A549 (cell line): ENCODE results near the gene AMMECR1. TPM values are rescaled to one million over a fixed set of nuclear protein-coding genes. Genes with fewer than 3 reads are reported as not detected.

Experiments
- ATAC-seq, 2 experiments: fragments of 200-7000 bp in 1 of 2; fragments of >200 bp in 1 of 2; cut with Nextera tagmentation in 1 of 2; cut with Tn5 transposase in 1 of 2; 3 replicates each; pipeline versions ENCODE4 v1.8.0 to v1.9.1; 2018 to 2020; ENCODE audit warnings: mild to moderate bottlenecking in 1 of 2, moderate library complexity in 1 of 2
- CTCF ChIA-PET: fragments of 300-600 bp; sonication (Branson Sonifier 250); formaldehyde crosslinking; extraction: SDS; loops from one replicate; lab custom pipeline; 2021; ENCODE audit warnings: antibody characterized with exemption, inconsistent platforms; lab: Yijun Ruan, JAX
- POLR2A ChIA-PET: fragments of 350-600 bp; formaldehyde crosslinking; extraction: SDS; loops from one replicate; lab custom pipeline; 2021; ENCODE audit warnings: antibody characterized with exemption, inconsistent platforms; lab: Yijun Ruan, JAX
- DNase-seq, 2 experiments: peaks; one replicate each; pipeline versions ENCODE4 v3.0.0 to v3.0.0-alpha.2; 2011 to 2016; ENCODE audit warnings: low read depth in 1 of 2, low spot score in 1 of 2
- FAIRE-seq: peaks from 2 replicates; lab custom pipeline; 2011; peaks lifted over from hg19 to GRCh38; lab: Jason Lieb, UNC
- H3K27ac ChIP-seq, 2 experiments: fragments of >200 bp; sonication (Bioruptor Twin); formaldehyde crosslinking; 3 replicates each; pipeline ENCODE4 v1.5.1; 2016 to 2017
- H3K4me1 ChIP-seq: fragments of >200 bp; sonication (Bioruptor Twin); formaldehyde crosslinking; 3 replicates; pipeline ENCODE4 v1.6.1; 2016
- H3K4me2 ChIP-seq: fragments of >200 bp; sonication (Bioruptor Twin); formaldehyde crosslinking; 3 replicates; pipeline ENCODE4 v1.6.1; 2016
- H3K4me3 ChIP-seq: fragments of >200 bp; sonication (Bioruptor Twin); formaldehyde crosslinking; 3 replicates; pipeline ENCODE4 v1.5.1; 2016
- H3K9me3 ChIP-seq: fragments of >200 bp; sonication (Bioruptor Twin); formaldehyde crosslinking; 3 replicates; pipeline ENCODE4 v1.6.1; 2016
- CBX2 ChIP-seq: fragments of 200-600 bp; sonication (generic); IDR thresholded peaks from 2 replicates; pipeline ENCODE4 v1.6.1; 2016; ENCODE audit warnings: low read depth, mild to moderate bottlenecking, borderline replicate concordance
- CEBPB ChIP-seq, 2 experiments: fragments of >200 bp in 1 of 2; sonication (Bioruptor Twin) in 1 of 2; formaldehyde crosslinking in 1 of 2; IDR thresholded peaks; 2 replicates each; pipeline ENCODE4 v1.6.1; 2012 to 2016
- CHD4 ChIP-seq: fragments of 200-600 bp; sonication (generic); IDR thresholded peaks from 2 replicates; pipeline ENCODE4 v1.6.1; 2016; ENCODE audit warnings: antibody characterized with exemption, mild to moderate bottlenecking, borderline replicate concordance
- EHMT2 ChIP-seq: fragments of 200-600 bp; sonication (generic); IDR thresholded peaks from 2 replicates; pipeline ENCODE4 v1.6.1; 2016; ENCODE audit warnings: antibody characterized with exemption, low read depth, mild to moderate bottlenecking, moderate library complexity
- ELK1 ChIP-seq: fragments of 150-350 bp; IDR thresholded peaks from 2 replicates; pipeline ENCODE4 v1.6.1; 2014; ENCODE audit warnings: low read depth, mild to moderate bottlenecking, low read length
- FOSB ChIP-seq: fragments of 250-450 bp; sonication (Bioruptor Pico); IDR thresholded peaks from 2 replicates; pipeline ENCODE4 v1.5.0; 2020; ENCODE audit warnings: mild to moderate bottlenecking, moderate library complexity
- GATA3 ChIP-seq: IDR thresholded peaks from 2 replicates; pipeline ENCODE4 v1.6.1; 2012; ENCODE audit warnings: borderline replicate concordance
- HMGXB4 ChIP-seq: fragments of 250-450 bp; sonication (Bioruptor Pico); IDR thresholded peaks from 2 replicates; pipeline ENCODE4 v1.5.0; 2021; ENCODE audit warnings: mild to moderate bottlenecking, moderate library complexity, borderline replicate concordance
- RCOR1 ChIP-seq: fragments of 150-350 bp; IDR thresholded peaks from 2 replicates; pipeline ENCODE4 v1.6.1; 2014; ENCODE audit warnings: antibody characterized with exemption, low read length, low read depth
- RNF2 ChIP-seq: fragments of 200-600 bp; sonication (generic); IDR thresholded peaks from 2 replicates; pipeline ENCODE4 v1.6.1; 2016; ENCODE audit warnings: low read depth, mild to moderate bottlenecking, antibody characterized with exemption, moderate library complexity, borderline replicate concordance
- SREBF2 ChIP-seq: fragments of 450-650 bp; IDR thresholded peaks from 2 replicates; pipeline ENCODE4 v1.6.1; 2014; ENCODE audit warnings: mild to moderate bottlenecking, moderate library complexity
- TFCP2L1 ChIP-seq: fragments of 250-450 bp; sonication (Bioruptor Pico); IDR thresholded peaks from 2 replicates; pipeline ENCODE4 v1.5.0; 2021; ENCODE audit warnings: mild to moderate bottlenecking
- ZFP36 ChIP-seq: fragments of 450-650 bp; IDR thresholded peaks from 2 replicates; pipeline ENCODE4 v1.6.1; 2014; ENCODE audit warnings: borderline replicate concordance; ENCODE audit not compliant: partially characterized antibody
- ZSCAN20 ChIP-seq: fragments of 250-450 bp; sonication (Bioruptor Pico); IDR thresholded peaks from 2 replicates; pipeline ENCODE4 v1.8.0; 2022; ENCODE audit warnings: mild to moderate bottlenecking, moderate library complexity
- WGBS: methylation state at CpG from one replicate; pipeline ENCODE4 v1.1.6; 2017; ENCODE audit errors: missing lambda C conversion rate; 5-methylcytosine and 5-hydroxymethylcytosine counted together
- polyA plus RNA-seq, 4 experiments: library from polyadenylated mRNA; depleted of rRNA in 3 of 4; stranded (reverse); fragments of >200 nt; fragmentation: RNase III in 1 of 4; extraction: RNeasy Plus Mini Kit Qiagen cat#74134 plus additional on column Dnase treatment in 1 of 4; gene quantifications; 2 replicates in 3 of 4; 3 replicates in 1 of 4; pipeline ENCODE4 v1.2.3, GENCODE V29; 2011 to 2017
- TF ChIP-seq, protein P1 (sequence below): fragments of >200 bp; sonication (Bioruptor Twin); formaldehyde crosslinking; IDR thresholded peaks from 2 replicates; pipeline ENCODE4 v1.6.1; 2016
- TF ChIP-seq, protein P2 (sequence below): fragments of >200 bp; sonication (Bioruptor Twin); formaldehyde crosslinking; IDR thresholded peaks from 3 replicates; pipeline ENCODE4 v1.6.1; 2016
- TF ChIP-seq, protein P3 (sequence below): fragments of >200 bp; sonication (Bioruptor Twin); formaldehyde crosslinking; IDR thresholded peaks from 3 replicates; pipeline ENCODE4 v1.5.1; 2016

AMMECR1 gene
- polyA plus RNA-seq, 2 of the 4 experiments (the other 2 are of a cell fraction) = 7.9 to 13.7 TPM

DNA sequence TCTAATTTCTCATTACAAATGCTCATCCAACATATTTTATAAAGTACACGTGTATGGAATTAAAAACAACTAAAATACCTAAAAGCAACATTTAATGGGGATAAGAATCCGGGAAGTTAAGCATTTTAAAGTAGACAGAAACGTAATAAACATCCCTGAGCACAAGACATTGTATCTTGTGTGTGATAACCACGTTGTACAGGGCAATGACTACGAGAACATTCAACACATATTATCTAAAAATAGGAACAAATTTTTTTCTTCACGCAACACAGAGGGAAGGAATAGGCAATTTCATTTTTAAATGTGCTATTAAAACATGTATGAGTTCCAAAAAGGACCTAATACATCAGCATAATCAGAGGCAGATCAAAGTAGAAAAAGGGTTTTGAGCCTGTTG, 49.5 kb downstream of the AMMECR1 start (continued):
- no peak for TF ChIP-seq HMGXB4 (CRISPR knock-in tag)
- TF ChIP-seq, protein P1, sequence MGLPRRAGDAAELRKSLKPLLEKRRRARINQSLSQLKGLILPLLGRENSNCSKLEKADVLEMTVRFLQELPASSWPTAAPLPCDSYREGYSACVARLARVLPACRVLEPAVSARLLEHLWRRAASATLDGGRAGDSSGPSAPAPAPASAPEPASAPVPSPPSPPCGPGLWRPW = no peak
- no peak for TF ChIP-seq FOSB (CRISPR knock-in tag)

GRCh38 chrX:110267874-110268273, 50.0 kb downstream of the AMMECR1 start:
- H3K27ac ChIP-seq = no peak overlapping the region
- POLR2A ChIA-PET = no interaction called here
- DNase-seq = no peak
- peaks cover 12% of the 10 kb centered on the region; the same call in 1 of the 3 replicates for H3K4me1 ChIP-seq
- TF ChIP-seq, protein P2, sequence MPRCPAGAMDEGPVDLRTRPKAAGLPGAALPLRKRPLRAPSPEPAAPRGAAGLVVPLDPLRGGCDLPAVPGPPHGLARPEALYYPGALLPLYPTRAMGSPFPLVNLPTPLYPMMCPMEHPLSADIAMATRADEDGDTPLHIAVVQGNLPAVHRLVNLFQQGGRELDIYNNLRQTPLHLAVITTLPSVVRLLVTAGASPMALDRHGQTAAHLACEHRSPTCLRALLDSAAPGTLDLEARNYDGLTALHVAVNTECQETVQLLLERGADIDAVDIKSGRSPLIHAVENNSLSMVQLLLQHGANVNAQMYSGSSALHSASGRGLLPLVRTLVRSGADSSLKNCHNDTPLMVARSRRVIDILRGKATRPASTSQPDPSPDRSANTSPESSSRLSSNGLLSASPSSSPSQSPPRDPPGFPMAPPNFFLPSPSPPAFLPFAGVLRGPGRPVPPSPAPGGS = no peak
- TF ChIP-seq ZSCAN20 (CRISPR knock-in tag) (no peak), EHMT2 (no peak), TFCP2L1 (no peak), RNF2 (no peak), ZFP36 (no peak), FOSB (CRISPR knock-in tag) (no peak), GATA3 (no peak), ELK1 (no peak), CBX2 (no peak), CHD4 (no peak), CEBPB (IDR thresholded peaks at IDR 0.05) (no peak), RCOR1 (no peak)
- TF ChIP-seq, protein P3, sequence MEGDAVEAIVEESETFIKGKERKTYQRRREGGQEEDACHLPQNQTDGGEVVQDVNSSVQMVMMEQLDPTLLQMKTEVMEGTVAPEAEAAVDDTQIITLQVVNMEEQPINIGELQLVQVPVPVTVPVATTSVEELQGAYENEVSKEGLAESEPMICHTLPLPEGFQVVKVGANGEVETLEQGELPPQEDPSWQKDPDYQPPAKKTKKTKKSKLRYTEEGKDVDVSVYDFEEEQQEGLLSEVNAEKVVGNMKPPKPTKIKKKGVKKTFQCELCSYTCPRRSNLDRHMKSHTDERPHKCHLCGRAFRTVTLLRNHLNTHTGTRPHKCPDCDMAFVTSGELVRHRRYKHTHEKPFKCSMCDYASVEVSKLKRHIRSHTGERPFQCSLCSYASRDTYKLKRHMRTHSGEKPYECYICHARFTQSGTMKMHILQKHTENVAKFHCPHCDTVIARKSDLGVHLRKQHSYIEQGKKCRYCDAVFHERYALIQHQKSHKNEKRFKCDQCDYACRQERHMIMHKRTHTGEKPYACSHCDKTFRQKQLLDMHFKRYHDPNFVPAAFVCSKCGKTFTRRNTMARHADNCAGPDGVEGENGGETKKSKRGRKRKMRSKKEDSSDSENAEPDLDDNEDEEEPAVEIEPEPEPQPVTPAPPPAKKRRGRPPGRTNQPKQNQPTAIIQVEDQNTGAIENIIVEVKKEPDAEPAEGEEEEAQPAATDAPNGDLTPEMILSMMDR = no peak
- TF ChIP-seq, protein P1 = no peak
- TF ChIP-seq, all 56 proteins: peak for 0
- no peak for ATAC-seq
- no peak overlapping the region for H3K4me2 ChIP-seq
- 94% methylated on average over 2 of the region's 2 CpGs for WGBS
- CTCF ChIA-PET = no interaction called here
- FAIRE-seq = peak; percentile 28
- no peaks in the 10 kb centered on the region for H3K9me3 ChIP-seq
- no peak overlapping the region for H3K4me3 ChIP-seq

DNA sequence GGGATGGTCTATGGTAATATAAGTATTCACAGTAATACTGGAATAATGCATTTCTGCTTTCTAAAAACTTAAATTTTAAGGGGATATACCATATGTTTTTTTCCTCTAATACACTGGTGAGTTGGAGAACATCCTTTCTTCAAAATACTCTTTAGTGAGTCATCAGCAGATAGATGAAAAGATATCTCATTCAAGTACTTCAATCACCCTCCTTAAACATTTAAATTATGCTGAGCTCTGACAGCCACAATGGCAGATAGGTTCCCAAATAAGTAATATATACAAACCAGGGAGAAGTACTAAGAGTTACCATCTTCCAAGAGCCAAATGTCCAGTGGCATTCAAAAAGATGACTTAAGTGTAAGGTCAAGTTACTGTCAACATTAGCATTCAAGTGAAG, 52.2 kb downstream of the AMMECR1 start:
- H3K4me2 ChIP-seq = no peak overlapping the region
- H3K4me1 ChIP-seq = peaks cover 12% of the 10 kb centered on the region; the same call in 1 of the 3 replicates
- no peak for FAIRE-seq
- ChIA-PET CTCF (no interaction called here), POLR2A (no interaction called here)
- ATAC-seq = no peak
- no peak for DNase-seq
- no peak overlapping the region for H3K4me3 ChIP-seq
- no peak overlapping the region for H3K27ac ChIP-seq
- TF ChIP-seq ELK1 = no peak
- TF ChIP-seq SREBF2 = no peak
- H3K9me3 ChIP-seq = no peaks in the 10 kb centered on the region
